Measurements from ENCODE around the gene TPST2. TPM values are rescaled to one million over a fixed set of nuclear protein-coding genes. Genes with fewer than 3 reads are reported as not detected.

TPST2 gene
- total and polyA plus RNA-seq, 10 of the 15 experiments (the other 5 are each of a cell fraction or from before 2014, with no cell fraction given): 6.3 to 33.7 (median 28.4) TPM

DNA sequence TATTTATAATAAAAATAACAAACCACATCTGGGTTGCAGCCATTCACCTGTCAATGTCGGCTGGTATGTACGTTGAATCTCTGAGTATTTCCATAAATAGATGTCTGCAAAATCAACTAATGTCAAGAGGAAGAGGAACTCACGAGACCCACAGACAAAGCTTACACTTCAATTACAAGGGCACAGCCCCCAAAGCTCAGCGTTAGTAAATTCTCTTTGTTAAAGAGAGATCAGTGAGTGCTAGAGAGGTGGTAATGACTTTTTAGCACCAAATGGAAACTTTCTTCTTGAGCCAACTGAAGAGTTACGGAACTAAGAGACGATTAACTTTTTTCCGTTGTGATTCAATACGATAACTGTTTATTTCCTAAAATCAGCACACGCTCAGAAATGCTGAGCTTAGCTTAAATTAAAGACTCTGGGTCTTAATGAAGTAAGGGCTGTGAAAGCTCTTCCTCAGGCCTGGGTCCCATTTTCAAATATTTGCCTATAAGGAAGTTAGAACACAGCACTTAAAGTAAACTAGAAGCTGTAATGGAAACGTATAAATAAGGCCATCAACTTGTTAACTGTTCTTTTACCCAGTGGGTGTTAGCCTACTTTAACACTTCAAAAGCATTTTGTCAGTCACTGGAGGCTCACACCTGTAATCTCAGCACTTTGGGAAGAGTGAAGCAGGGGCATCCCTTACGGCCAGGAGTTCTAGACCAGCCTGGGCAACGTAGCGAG, 54.9 kb downstream of the TPST2 start:
- H4K20me1 ChIP-seq (ENCODE audit: control insufficient read depth, insufficient read depth): no peaks in the 10 kb centered on the region
- H3K4me1 ChIP-seq (ENCODE audit: control insufficient read depth, insufficient read depth, low read length): peaks cover 25% of the 10 kb centered on the region
- ATAC-seq (peak; percentile 34), DNase-seq (ENCODE audit: low read depth, low spot score) (no peak), FAIRE-seq (no peak)
- ChIA-PET RAD21 (ENCODE audit: unreplicated experiment) (interaction anchor here (0.9 to 1.5 kb wide), 4 partner anchors 20 to 75 kb away, joined by 3 to 5 read pairs (median 4); no protein-coding TSS in a partner anchor), CTCF (interaction anchor here (0.5 to 6.1 kb wide), 4 partner anchors 32 to 98 kb away, joined by 3 to 44 read pairs (median 4); no protein-coding TSS in a partner anchor), SMC1A (ENCODE audit: uncharacterized antibody, unreplicated experiment) (interaction anchor here (0.9 to 2.0 kb wide), 4 partner anchors 8 to 138 kb away, joined by 3 to 7 read pairs (median 4); no protein-coding TSS in a partner anchor), POLR2A (interaction anchor here (0.8 kb wide), 1 partner anchor 50 kb away, joined by 3 read pairs; no protein-coding TSS in a partner anchor)
- intact Hi-C loops (cut with micrococcal nuclease; ENCODE audit: unreplicated experiment) (no loop called here), in situ Hi-C loops (cut with MboI) (no loop called here)
- H3K9ac ChIP-seq (ENCODE audit: control insufficient read depth, insufficient read depth, low read length): peak overlapping the region; percentile 15; the same call in 1 of the 2 replicates
- no peaks in the 10 kb centered on the region for H3K27me3 ChIP-seq (replicated peaks in 1 of 2; ENCODE audit: control insufficient read depth in 2 of 2, insufficient read depth in 2 of 2, low read length in 1 of 2)
- peak overlapping the region; percentile 63 for H3K27ac ChIP-seq (ENCODE audit: control insufficient read depth, insufficient read depth)
- H3K4me3 ChIP-seq: 0 out of 2 replicates have a peak overlapping the region, but pooled peaks have one; percentile 21
- WGBS (ENCODE audit: insufficient coverage, insufficient replicate concordance, low lambda C conversion rate, missing lambda C conversion rate): 3% methylated on average over 13 of the region's 13 CpGs
- BruUV-seq (replicated peaks): no TSS peak
- peaks cover 0 to 10% of the 10 kb centered on the region in 2 experiments; a peak in 2 of 4 replicates for H3K36me3 ChIP-seq (ENCODE audit: control insufficient read depth in 2 of 2, insufficient read depth in 2 of 2, low read length in 1 of 2)
- no peaks in the 10 kb centered on the region for H3K79me2 ChIP-seq (ENCODE audit: control insufficient read depth, insufficient read depth, low read length)
- peak overlapping the region; percentile 73 for H2AFZ ChIP-seq (ENCODE audit: control insufficient read depth, low read depth, low read length)
- H3K4me2 ChIP-seq (ENCODE audit: control insufficient read depth, insufficient read depth): peak overlapping the region; percentile 52
- H3K9me3 ChIP-seq (replicated peaks; ENCODE audit: control insufficient read depth, insufficient read depth, low read length): no peaks in the 10 kb centered on the region
- TF ChIP-seq BCL3 (IDR thresholded peaks at IDR 0.05; ENCODE audit: borderline replicate concordance, insufficient read depth, low read depth, low read length, poor library complexity, severe bottlenecking): no peak
- TF ChIP-seq IKZF1 (conservative IDR thresholded peaks at IDR 0.05): no peak
- peak; percentile 69 to 82; a peak in 3 of 4 replicates for TF ChIP-seq BHLHE40 (IDR thresholded peaks at IDR 0.05; ENCODE audit: borderline replicate concordance in 1 of 2, low read depth in 2 of 2, low read length in 1 of 2)
- TF ChIP-seq RAD21 (IDR thresholded peaks at IDR 0.05; ENCODE audit: insufficient read depth, low read depth, low read length): no peak
- TF ChIP-seq BACH1 (IDR thresholded peaks at IDR 0.05; ENCODE audit: borderline replicate concordance): no peak
- no peak for TF ChIP-seq SP1 (IDR thresholded peaks at IDR 0.05; ENCODE audit: low read depth, low read length)
- TF ChIP-seq CHD4 (IDR thresholded peaks at IDR 0.05): 0 out of 2 replicates have a peak, but pooled peaks have one; percentile 67
- TF ChIP-seq PAX5 (IDR thresholded peaks at IDR 0.05; ENCODE audit: borderline replicate concordance, low read depth, low read length): no peak
- TF ChIP-seq KDM1A (IDR thresholded peaks at IDR 0.05; ENCODE audit: borderline replicate concordance): no peak
- TF ChIP-seq SPI1 (IDR thresholded peaks at IDR 0.05; ENCODE audit: borderline replicate concordance, insufficient read depth, low read depth, low read length): peak; percentile 10; the same call in 1 of the 2 replicates
- TF ChIP-seq MYC (IDR thresholded peaks at IDR 0.05; ENCODE audit: insufficient read depth, insufficient read length, insufficient replicate concordance, low read length, severe bottlenecking): no peak
- TF ChIP-seq ETV6 (conservative IDR thresholded peaks at IDR 0.05 in 1 of 2, IDR thresholded peaks at IDR 0.05 in 1 of 2; ENCODE audit: borderline replicate concordance in 1 of 2, low read depth in 1 of 2): 0 out of 4 replicates have a peak, but pooled peaks of 1 of the 2 experiments have one; percentile 28
- no peak for TF ChIP-seq RFX5 (IDR thresholded peaks at IDR 0.05; ENCODE audit: low read depth, low read length)
- 0 out of 2 replicates have a peak, but pooled peaks have one; percentile 18 for TF ChIP-seq MEF2A (IDR thresholded peaks at IDR 0.05; ENCODE audit: insufficient read depth, low read depth, low read length)
- TF ChIP-seq, protein P1, sequence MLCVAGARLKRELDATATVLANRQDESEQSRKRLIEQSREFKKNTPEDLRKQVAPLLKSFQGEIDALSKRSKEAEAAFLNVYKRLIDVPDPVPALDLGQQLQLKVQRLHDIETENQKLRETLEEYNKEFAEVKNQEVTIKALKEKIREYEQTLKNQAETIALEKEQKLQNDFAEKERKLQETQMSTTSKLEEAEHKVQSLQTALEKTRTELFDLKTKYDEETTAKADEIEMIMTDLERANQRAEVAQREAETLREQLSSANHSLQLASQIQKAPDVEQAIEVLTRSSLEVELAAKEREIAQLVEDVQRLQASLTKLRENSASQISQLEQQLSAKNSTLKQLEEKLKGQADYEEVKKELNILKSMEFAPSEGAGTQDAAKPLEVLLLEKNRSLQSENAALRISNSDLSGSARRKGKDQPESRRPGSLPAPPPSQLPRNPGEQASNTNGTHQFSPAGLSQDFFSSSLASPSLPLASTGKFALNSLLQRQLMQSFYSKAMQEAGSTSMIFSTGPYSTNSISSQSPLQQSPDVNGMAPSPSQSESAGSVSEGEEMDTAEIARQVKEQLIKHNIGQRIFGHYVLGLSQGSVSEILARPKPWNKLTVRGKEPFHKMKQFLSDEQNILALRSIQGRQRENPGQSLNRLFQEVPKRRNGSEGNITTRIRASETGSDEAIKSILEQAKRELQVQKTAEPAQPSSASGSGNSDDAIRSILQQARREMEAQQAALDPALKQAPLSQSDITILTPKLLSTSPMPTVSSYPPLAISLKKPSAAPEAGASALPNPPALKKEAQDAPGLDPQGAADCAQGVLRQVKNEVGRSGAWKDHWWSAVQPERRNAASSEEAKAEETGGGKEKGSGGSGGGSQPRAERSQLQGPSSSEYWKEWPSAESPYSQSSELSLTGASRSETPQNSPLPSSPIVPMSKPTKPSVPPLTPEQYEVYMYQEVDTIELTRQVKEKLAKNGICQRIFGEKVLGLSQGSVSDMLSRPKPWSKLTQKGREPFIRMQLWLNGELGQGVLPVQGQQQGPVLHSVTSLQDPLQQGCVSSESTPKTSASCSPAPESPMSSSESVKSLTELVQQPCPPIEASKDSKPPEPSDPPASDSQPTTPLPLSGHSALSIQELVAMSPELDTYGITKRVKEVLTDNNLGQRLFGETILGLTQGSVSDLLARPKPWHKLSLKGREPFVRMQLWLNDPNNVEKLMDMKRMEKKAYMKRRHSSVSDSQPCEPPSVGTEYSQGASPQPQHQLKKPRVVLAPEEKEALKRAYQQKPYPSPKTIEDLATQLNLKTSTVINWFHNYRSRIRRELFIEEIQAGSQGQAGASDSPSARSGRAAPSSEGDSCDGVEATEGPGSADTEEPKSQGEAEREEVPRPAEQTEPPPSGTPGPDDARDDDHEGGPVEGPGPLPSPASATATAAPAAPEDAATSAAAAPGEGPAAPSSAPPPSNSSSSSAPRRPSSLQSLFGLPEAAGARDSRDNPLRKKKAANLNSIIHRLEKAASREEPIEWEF (IDR thresholded peaks at IDR 0.05; ENCODE audit: insufficient replicate concordance, low read depth, low read length): no peak
